T follicular helper cell (primary cell): ENCODE data around the gene NPY.

Experiments used
- DNase-seq: peaks from one replicate; pipeline ENCODE4 v3.0.0-alpha.2; 2020; ENCODE audit warnings: low read depth

NPY gene

GRCh38 chr7:24313777-24314176 is 29.8 kb downstream of the NPY start:
- DNase-seq, result no peak

GRCh38 chr7:24316340-24316739 is 32.4 kb downstream of the NPY start:
- DNase-seq, result no peak

DNA sequence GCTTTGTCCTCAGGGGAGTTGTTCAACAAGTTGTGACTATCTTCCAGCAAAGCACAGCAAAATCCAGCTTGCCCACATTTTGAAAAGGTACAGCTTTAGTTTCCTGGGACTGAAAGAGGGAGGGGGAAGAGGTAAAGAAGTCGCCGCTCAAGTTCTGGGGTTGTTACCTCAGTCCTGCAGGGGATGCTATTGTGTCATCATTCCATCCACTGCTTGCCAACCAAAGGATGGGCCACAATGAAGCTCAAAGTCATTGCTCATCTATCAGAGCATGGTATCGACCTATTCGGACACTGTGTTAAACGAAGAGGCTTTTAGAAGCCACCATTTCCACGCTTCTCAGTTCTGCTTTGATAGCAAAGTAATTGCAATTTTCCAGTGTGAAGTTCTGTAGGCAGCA is 34.3 kb downstream of the NPY start:
- DNase-seq, result no peak

DNA sequence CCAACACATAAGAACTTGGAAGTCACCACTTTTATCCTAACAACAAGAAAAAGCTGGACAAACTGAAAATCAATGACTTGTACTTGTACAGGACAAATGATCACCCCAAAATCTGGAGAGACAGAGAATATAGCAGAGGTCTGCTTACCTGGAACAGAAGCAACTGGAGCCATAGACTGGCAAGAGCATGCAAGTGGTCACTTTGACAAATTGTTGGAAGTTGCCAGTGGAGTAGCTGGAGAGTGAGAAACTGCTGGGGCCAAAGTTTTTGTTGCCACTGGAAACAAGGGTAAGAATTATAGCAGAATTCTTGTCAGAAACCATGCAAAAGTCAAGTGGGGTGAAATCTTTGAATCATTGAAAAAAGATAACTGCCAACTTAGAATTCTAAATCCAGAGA is 35.2 kb downstream of the NPY start:
- no peak for DNase-seq

DNA sequence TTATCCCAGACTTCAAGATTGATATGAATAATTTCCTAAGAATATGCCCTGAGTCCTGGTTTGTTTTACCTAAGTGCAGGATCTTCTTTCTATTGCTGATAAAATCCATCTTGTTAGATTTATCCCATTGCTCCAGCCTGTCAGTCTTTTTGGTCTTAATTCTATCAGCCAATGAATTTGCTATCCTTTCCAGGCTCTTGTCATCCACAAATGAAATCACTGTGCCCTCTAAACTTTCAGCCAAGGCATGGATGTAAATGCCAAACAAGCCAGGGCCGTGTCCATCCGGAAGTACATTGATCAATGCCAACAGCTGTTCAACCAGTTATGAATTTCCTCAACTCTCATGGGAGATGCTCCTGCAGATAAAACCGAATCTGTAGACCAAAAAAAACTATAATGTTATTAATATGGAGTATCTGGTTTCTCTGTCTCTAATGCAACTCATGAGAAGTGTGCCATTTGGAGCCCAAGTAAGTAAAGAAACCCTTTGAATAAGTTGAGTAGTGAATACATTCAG is 40.0 kb downstream of the NPY start:
- DNase-seq, result no peak

GRCh38 chr7:24325708-24326107 is 41.7 kb downstream of the NPY start:
- DNase-seq, result no peak

DNA sequence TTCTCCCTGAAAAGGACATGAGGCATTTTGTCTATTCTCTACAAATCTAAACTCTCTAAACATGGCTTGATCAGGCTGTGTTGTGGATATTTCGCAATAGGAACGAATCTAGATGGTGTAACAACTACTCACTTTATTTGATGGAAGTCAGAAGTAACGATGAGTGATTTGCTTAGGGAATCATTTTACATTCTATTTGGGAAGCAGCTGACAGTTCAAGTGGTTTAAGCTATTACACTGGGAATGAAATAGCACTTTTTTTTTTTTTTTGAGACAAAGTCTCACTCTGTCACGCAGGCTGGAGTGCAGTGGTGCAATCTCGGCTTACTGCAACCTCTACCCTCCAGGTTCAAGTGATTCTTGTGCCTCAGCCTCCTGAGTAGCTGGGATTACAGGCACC is 44.1 kb downstream of the NPY start:
- no peak for DNase-seq

DNA sequence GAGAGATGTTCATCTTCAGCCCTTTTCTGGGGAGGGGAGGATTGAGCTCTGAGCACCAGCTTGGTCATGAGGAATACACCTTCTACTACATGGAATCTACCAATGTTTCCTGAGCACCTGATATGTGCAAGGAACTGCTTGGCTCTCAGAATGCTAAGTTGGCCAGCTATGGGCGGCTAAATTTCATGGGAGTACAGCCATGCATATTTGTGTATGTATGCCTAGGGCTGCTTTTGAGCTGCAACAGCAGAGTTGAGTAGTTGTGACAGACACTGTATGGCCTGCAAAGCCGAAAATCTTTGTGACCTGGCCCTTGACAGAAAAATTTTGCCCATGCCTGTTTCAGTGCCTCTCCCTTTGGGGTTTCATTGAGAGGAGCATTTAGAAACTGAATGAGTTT is 44.9 kb downstream of the NPY start:
- DNase-seq, result no peak

GRCh38 chr7:24334012-24334411 is 50.0 kb downstream of the NPY start:
- DNase-seq, result no peak

GRCh38 chr7:24334627-24335026 is 50.6 kb downstream of the NPY start:
- DNase-seq, result no peak

DNA sequence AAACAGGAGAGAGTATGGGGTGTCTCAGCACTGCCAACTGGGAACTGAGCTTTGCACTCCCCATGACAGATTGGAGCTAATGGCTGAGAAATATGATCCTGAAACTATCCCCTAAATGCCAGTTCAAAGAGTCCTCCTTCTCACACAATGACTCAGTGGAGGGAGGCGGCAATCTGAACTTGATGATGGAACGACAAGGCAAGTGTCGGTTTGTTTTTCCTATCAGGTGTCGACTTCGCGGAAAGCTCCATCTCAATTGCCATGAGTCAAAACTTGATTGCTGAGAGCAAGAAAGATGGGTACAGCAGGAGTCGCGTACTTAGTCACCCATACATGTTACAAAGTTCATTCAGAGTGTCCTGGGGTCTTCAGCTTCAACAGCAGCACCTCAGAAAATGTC is 52.5 kb downstream of the NPY start:
- DNase-seq, result no peak

DNA sequence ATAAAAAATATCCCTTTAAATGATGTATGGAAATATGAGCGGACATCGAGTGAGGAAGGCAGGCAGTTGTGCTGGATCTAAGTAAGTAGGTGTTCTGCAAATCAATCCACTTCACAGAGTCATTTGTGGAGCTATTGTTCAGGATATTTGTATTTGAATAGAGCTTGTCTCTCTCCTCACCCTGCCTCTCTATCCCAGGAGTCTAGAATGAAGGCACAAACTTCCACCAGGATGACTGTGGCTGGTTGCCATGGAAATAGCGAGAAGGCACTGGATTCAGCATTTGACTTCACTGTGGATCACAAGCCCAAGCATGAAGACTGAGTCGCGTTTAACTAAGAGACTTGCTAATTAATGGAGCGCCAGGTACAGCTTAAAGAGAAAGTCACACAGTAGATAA is 53.2 kb downstream of the NPY start:
- no peak for DNase-seq

- DNase-seq, result no peak
These were observed 55.6 kb downstream of the NPY start for GRCh38 chr7:24339575-24339974.

DNA sequence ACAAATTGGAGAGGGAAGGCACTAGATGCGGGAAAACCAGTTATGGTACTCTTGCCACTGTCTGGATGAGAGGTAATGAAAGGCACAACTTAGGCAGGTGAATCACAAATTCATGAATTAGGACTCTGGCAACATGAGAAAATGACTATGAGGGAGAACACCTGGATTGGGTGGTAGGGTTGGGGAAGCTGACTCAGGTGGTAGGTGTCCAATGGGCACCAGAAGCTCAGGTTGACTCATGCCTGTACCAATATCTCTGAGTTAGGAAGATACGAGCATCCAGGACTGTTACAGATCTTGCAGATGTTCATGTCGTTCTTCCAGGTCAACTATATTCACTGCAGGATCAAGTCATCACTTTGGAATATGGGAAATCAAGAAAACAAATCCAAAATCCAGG is 56.7 kb downstream of the NPY start:
- DNase-seq, result no peak
